ENCODE data around the gene UBE2B. TPM values are rescaled to one million over a fixed set of nuclear protein-coding genes. Genes with fewer than 3 reads are reported as not detected.
A peak's percentile ranks its signal among the peaks of the same experiment; 100 is the strongest.
"Not testable (repeated sequence)": the region's sequence is repeated elsewhere in the genome, so short reads cannot be mapped to it uniquely, and the experiment has no call there.

Gene UBE2B
- polyA plus RNA-seq, 3 donors = 98.6 to 122 (median 112) TPM

- DNase-seq = no peak
Measured at GRCh38 chr5:134387443-134387842, 16.1 kb downstream of the UBE2B start.

- no peak for DNase-seq
Measured at GRCh38 chr5:134392301-134392700, 20.9 kb downstream of the UBE2B start.

DNA sequence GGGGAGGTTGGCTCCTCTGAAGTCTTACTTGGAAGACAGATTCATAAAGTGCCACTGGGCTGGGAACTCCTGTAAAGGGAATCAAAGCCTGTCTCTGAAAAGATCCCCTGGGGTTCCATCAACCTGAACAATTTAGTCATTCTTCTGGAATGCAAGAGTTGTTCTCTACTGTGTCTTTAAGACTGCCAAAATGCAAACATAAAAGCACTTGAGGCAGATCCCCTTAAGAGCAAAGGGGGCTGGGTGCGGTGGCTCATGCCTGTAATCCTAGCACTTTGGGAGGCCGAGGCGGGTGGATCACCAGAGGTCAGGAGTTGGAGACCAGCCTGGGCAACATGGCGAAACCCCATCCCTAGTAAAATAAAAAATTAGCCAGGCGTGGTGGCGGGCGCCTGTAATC, 23.6 kb downstream of the UBE2B start:
- no peak for DNase-seq

GRCh38 chr5:134396274-134396673, 24.9 kb downstream of the UBE2B start:
- DNase-seq = no peak

DNA sequence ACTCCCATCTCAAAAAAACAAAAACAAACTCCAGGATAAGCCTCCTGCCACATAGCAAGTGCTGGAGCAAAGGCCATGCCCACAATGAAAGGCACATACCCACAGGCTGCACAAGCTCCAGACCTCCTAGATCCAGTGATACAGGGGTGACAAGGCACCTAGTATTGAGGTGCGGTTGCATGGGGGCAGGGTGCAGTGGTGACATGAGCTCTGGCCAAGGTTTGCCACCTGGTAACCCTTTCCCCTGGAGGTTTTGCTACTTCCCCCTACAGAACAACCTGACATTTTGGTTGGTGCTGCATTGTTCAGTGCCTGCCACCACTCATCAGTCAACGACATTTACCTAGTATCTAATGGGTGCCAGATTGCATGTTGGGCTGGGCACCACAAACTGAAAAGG, 25.8 kb downstream of the UBE2B start:
- no peak for DNase-seq

- DNase-seq = no peak
Measured at GRCh38 chr5:134398609-134399155, 27.3 kb downstream of the UBE2B start.

GRCh38 chr5:134403951-134404350, 32.6 kb downstream of the UBE2B start:
- DNase-seq = no peak

DNA sequence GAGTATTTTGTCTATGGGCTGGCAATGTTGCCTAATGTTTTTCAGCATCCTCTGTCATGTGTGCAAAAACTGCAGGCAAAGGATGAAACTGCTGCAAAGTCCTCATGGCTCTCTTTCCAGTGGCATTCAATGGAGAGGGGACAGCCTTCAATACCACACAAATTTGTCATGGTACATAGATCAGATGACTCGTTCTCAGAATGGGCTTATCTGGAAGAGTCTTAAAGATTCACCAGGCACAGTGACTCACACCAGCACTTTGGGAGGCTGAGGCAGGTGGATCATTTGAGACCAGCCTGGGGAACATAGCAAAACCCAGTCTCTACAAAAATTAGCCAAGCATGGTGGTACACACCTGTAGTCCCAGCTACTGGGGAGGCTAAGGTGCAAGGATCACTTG, 35.0 kb downstream of the UBE2B start:
- no peak for DNase-seq

DNA sequence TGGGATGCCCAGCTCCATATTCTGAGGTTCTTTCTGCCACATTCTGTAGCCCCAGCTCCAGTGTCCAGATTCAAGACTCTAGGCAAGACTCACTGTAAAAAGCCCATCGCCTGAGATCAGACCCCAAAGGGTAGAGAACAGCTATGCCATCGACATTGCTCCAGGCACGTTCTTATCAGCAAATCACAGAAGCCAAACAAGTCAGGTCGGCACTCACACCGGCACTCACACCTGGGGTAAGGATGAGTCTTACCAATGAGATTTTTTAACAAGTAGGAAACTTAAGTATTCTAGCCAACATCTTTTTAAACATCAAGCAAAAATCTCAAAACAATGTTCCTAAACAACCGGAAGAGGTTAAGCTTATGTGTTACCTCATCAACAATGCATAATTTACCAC, 38.0 kb downstream of the UBE2B start:
- no peak for DNase-seq

- DNase-seq = no peak
Measured at GRCh38 chr5:134410822-134411221, 39.5 kb downstream of the UBE2B start.

GRCh38 chr5:134411228-134411545, 39.8 kb downstream of the UBE2B start:
- no peak for DNase-seq

DNA sequence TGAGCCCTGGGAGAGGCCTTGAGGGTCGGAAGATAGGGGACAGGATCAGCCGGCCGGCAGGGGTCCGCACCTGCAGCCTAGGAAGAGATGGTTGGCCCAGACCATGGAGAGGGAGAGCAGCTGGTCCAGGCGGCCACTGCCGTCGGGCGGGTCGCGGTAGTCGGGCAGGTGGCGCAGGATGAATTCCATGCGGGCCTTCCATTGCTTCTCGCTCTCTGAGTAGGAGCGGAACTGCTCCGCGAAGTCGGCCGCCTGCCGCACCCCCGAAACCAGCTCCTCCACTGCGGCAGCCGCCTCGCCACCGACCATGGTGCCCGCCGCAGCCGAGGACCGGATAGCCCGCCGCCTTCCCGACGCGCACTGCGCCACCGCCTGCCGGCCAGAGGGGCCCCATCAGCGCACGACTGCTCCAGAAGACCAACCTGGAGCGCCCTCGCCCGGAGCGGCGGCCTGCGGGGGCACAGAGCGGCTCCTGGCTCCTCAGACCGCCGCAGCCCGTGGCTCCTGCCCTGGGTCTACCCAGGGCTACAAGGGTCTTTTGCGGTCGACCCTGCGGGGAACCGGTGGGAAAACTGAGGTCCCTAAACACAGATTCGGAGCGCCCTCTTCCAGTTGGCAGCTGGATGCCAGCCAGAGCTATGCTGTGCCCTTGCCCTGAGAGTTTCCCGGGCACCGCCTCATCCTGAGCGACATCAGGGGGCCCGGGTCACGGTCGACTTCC, 40.3 kb downstream of the UBE2B start, which contains the start of gene CDKN2AIPNL:
Gene CDKN2AIPNL, minus strand, starts transcription at position 336 of the 721 bp plus-strand sequence. Its CDS starts 27 bp downstream, at position 309.
- peak; percentile 87 for DNase-seq

DNA sequence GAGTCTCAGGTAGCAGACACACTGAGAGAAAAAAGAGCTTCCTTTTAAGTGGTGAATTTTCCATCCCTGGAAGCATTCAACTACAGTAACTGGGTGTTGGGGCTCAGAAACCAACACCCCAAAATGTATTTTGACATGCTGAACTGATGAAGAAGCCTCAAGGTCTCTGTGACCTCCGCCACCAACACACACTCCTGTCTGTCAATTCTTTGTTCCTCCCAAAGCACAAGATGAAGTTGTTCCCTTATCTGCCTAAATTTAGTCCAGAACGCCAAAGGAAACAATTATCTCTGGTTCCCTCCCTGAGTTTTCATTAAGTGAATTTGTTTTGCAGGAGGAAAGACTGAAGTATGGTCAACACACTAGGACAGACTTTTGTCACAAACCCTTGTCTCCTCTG, 41.7 kb downstream of the UBE2B start:
- no peak for DNase-seq

GRCh38 chr5:134417707-134418106, 46.3 kb downstream of the UBE2B start:
- no peak for DNase-seq

DNA sequence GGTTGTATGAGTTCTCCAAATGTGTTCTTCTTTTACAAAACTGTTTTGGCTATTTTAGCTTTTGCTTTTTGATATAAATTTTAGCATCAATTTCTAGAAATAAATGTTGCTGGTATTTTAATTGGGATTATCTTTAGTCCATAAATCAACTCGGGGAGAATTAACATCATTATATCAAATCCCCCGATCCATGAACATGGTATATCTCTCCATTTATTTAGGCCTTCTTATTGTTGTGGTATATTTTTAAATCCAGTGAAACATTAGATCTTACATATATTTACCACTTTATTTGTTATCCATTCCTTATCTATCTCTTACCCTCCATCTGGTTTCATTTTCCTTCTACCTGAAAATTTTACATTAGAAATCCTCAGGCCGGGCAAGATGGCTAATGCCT, 47.6 kb downstream of the UBE2B start:
- no peak for DNase-seq

GRCh38 chr5:134420343-134420742, 49.0 kb downstream of the UBE2B start:
- no peak for DNase-seq

DNA sequence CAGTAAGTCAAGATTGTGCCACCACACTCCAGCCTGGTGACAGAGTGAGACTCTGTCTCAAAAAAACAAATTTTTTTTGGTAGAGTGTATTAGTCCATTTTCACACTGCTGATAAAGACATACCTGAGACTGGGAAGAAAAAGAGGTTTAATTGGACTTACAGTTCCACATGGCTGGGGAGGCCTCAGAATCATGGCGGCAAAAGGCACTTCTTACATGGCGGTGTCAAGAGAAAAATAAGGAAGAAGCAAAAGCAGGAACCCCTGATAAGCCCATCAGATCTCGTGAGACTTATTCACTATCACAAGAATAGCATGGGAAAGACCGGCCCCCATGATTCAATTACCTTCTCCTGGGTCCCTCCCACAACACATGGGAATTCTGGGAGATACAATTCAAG, 49.7 kb downstream of the UBE2B start:
- not testable (repeated sequence) for DNase-seq

DNA sequence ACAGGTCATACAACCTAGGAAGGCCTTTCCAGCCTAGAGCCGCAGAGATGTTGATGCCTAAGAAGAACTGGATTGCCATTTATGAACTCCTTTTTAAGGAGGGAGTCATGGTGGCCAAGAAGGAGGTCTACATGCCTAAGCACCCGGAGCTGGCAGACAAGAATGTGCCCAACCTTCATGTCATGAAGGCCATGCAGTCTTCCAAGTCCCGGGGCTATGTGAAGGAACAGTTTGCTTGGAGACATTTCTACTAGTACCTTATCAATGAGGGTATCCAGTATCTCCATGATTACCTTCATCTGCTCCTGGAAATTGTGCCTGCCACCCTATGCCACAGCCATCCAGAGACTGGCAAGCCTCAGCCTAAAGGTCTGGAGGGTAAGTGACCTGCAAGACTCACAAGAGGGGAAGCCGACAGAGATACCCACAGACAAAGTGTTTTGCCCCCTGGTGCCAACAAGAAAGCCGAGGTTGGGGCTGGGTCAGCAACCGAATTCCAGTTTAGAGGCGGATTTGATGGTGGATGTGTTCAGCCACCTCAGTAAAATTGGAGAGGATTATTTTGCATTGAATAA, 51.5 kb downstream of the UBE2B start:
- DNase-seq = no peak

GRCh38 chr5:134423376-134423775, 52.0 kb downstream of the UBE2B start:
- no peak for DNase-seq

GRCh38 chr5:134426361-134426760, 55.0 kb downstream of the UBE2B start:
- no peak for DNase-seq

DNA sequence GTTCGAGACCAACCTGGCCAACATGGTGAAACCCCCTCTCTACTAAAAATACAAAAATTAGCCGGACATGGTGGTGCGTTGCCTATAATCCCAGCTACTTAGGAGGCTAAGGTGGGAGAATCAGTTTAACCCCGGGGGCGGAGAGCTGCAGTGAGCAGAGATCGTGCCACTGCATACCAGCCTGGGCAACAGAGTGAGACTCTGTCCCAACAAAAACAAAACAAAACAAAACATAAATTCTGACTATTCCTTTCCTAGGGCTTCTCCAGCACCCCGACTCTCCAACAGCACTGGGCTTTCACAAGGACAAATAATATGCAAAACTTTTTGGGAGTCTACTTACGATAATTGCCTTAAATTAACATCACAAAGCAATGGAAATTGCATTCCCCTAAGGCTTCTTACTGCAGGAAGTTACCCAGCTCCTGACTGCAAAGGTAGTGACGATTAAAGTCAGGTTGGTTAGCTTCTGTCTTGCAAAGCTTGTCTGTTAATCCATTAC, 56.2 kb downstream of the UBE2B start:
- DNase-seq = no peak

GRCh38 chr5:134430001-134430569, 58.7 kb downstream of the UBE2B start:
- DNase-seq = no peak

DNA sequence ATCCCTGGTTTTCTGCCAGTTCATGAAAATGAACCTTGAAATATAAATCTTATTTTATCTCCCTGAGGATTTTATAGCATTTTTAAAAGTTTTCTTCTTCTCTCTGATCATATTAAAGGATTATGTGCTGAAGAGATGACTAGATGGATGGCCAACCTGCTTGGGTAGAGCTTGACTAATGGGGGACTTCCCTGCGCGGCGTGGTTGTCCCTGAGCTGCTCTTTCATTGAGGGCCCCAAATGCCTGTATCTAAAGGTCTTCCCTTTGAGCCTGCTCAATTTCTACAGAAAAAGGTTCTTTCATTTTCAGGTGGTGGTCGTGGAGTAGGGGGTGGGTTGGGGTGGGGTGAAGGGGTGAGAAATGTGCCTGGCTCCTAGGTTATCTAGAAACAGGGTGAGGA, 60.8 kb downstream of the UBE2B start:
- DNase-seq = no peak

All from renal pelvis (tissue), 4 donors.